ENCODE data around the gene MAD1L1.

MAD1L1 gene

DNA sequence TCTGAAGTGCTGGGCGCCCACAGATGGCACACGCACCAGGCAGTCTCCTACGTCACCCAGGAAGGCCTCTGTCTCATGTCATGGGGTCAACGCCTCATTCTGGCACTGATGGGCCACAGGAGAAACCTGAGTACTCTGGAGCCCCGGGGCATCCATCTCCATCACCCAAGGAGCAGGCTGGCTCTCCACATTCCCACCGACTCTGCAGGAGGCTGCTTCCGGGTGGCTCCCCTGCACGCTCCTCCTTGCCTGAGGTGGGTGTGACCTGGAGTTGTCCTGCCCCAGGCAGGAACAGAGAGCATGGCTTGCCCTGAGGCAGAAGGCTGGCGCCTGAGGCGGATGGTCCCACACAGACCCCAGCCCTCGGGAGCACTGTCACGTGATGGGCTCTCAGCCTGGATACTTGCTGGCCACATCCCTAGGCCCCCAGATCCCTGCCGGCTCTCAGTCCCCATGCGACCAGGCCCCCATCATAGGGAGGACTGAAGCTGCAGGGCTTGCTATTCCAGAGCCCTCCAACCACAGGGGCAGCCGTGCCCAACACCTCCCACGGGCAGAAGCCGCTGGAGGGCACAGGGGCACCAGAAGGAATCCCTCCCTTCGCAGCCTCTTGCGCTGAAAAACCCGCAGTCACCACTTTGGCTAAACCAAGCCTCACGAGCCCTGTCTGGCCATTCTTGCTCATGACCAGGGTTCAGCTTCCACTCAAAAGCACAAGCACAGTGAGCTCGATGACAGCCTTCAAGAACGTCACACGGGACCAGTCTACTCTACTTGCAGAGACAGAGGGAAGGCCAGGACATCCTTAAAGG lies 80.7 kb downstream of the MAD1L1 start:
- DNase-seq, result no peak

DNA sequence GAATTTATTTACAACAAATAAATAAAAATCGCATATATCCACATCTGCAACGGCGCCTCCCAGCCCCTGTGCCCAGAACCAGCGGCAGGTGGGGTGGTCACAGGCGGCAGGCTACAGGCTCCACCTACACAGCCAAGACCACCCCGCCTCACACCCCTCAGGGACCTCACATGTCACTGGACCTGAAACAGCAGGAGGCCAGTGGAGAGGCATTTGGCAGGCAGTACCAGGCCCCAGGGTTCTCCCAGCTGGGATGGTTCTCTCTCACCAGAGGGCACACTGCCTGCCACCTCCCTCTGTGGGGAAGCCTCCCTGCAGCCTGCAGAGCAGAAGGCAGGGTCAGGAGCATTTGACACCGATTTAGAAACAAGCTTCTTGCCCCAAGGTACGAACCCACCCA lies 81.5 kb downstream of the MAD1L1 start:
- no peak for DNase-seq

DNA sequence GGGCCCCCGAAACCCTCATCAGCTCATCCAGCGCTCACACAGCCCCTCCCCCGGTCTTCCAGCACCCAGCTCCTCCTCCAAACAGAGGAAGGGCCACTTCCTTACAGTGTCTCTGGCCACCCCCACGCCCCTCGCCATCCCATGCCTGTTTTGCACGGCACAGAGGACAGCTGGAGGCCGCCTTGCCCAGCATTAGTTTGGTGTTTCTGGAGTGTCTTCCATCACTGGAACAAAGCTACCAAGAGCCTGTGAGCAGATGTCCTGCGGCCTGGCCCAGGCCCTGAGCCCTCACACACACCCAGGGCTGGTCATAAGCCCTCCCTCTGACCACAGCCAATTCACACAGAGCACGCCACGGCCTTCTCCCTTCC lies 82.3 kb downstream of the MAD1L1 start:
- DNase-seq, result no peak

DNA sequence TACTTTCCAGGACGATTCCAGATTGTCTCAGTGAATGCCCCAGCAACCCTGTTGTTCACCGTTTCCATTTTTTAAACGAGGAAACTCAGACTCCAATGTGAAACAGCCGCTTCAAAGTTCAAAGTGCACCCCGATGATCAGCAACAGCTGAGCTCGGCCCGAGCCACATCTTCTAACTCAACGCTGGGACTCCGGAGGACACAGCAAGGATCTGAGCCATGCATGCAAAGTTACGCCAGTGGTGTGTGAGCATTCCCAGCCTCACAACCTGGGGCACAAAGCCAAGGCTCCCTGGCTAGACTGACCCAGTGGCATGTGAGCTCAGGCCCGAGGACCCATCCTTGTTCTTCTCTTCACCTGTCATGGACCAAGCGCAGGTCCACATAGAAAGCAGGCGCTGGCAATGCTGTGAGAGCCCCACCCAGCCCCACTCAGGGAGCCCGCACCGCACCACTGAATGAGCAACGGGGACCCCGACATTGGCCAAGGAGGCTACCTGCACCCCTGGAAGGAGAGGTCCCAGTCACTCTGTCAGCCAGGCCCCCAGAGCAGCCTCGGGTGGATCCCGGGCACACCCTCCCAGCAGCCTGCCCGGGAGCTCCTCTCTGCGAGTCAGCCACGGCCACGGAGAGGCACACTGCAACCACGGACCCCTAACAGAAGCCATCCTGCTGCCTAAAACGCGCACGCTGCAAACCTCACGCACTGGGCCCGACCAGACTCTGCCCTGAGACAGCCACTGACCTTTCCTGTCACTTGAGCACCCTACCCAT lies 82.9 kb downstream of the MAD1L1 start:
- DNase-seq, result no peak

DNA sequence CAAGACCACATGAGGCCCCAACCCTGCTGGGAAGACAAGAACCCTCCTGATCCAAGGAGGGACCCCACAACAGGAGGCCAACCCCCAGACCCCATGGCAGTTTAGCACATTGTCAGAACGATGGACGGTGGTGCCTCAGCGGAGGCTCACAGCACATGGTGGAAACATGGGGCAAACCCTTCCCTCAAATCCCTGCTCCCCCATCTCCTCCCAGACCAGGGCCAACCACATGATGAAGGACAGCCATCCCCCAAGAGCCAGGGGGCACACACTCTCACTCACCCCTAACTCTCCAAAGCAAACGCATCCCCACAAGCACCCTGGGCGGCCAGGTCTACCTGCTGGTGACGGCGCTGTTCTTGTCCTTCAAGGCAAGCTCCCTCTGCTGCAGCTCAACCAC lies 83.9 kb downstream of the MAD1L1 start:
- DNase-seq, result no peak

DNA sequence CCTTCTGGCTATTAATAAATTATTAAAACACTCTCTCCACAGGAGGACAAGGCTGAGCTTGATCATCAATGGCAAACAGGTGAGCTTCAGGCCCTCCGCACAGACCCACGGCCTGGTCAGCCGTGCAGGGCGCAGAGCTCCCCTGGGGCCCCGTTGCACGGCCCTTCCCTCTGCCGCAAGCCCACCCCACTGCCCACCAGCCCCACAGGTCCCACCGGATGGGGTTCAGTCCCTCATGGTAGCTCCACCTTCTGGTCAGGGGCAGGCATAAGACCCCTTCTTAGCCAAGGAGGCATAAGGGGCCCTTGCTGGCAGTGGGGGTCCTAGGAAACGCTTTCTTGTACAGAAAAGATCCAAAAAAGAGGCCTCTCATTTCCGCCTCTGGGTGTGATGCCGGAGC lies 84.6 kb downstream of the MAD1L1 start:
- DNase-seq, result no peak

DNA sequence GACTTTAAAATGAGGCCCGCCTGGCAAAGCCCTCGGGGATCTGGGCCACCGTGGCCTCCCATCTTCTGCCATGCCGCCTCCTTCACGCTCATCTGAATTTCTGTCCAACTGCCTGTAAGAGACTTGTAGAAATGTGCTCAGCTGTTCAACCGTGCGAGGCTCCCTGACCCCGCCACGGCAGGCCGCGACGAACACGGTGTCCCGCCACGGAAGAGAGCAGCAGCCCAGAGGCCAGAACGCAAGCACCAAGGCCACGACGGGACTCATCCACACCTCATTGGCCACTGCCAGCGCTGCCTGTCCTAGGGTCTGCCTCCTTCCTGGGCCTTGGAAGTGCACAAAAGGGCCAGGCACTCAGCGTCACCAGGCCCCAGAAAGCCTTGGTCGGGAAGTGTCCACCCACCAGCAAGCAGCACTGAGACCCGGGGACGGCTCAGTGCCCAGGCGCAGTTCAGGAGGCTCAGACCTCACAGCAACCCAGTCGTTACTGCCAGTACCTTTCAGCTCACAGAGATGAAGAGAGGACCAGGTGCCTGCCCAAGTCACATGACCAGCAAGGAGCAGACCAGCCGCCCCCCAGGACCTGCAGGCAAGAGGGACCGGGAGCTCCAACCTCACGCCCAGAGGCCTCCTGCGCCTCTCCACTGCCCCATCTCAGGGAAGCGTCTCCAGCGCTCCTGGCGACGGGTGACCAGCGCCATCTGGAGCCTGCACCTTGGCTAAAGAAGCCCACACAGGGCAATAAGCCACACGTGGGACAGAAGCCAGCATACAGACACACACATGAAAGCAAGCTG lies 85.9 kb downstream of the MAD1L1 start:
- DNase-seq, result no peak

DNA sequence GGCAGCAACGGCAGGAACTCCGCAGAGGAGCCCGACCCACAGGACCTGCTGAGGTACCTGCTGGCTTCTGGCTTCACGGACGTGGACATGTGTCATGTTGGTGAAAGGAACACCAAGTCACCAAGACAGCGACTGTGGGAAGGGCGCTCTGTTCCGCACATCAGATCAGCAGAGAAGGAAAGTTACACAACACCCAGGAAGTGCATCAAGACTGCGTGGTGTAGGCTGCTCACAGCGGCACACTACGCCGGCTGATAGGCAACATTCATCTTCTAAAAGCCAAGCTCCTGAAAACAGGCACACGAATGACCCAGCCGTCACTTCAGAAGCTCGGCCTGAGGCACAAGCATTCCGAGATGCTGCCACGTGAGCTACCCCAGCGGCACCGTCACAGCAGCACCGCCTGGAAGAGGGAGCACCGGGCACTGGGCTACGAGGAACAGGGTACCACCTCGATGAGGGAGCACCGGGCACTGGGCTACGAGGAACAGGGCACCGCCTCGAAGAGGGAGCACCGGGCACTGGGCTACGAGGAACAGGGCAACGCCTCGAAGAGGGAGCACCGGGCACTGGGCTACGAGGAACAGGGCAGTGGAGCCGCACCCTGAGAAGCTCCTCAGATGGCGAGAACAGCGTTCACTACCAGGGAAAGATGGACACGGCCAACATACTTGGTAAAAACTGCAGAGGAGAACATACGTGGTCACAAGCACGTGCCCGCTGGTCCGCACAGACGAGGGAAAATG lies 86.7 kb downstream of the MAD1L1 start:
- no peak for DNase-seq

DNA sequence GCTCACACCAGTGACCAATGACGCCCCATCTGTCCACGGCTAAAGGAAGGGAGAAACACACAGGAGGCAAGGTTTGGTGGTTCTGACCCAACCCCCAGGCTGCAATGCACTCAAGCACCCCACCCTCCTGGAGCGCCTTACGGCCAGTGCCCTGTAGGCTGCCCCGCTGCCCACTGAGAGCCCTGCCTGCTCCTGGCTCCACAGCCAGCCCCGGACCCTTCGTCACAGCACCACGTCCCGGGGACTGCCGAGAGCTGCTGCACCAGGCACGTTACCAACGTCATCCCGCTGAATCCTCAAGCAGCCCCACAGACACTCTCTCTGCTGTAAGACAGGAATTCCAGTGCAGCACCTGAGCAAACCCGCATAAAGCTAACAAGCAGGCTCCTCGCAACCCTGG lies 87.8 kb downstream of the MAD1L1 start:
- no peak for DNase-seq

DNA sequence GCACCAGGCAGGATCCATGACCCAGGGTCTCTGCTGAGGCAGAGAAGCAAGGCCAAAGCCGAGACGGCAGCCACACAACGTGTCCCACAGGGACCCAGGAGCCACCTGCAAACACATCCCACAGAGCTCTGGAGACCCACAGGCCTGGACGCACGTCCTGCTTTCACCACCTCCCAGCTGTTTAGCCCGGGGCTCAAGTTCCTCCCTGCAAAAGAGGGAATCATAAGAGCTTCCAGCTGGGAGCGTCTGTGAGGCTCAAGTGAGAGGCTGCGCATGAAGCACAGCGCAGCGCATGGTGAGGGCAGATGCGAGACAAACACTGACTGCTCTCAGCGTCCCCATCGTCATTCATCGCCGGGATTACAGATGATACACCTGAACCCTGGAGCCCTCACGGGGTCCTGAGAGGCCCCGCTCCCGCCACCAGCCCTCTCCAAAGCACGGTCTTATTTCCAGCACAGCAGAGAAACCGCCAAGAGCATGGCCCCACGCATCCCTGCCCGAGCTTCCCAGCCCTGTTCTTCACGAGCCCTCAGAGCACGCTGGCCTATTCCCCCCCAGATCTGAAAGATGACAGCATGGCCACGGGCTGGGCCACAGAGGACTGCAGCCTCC lies 88.7 kb downstream of the MAD1L1 start:
- no peak for DNase-seq

DNA sequence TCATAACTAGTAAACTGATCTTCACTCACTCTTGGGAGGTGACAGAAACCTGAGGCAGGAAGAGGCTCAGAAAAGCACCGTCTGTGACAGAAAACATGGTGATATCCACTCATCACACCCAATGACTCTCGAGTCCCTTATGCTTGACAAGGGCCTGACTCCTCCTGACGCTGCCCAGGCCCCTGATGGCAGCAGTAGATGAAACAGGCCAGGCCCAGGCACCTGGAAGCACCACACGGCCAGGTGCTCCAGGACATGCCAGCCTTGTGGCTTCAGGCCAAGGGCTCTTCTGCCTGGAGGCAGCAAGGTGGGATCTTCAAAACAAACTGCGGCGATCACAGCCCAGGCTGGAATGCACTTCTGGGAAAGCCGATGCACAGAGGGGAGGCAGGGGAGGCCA lies 89.3 kb downstream of the MAD1L1 start:
- DNase-seq, result no peak

DNA sequence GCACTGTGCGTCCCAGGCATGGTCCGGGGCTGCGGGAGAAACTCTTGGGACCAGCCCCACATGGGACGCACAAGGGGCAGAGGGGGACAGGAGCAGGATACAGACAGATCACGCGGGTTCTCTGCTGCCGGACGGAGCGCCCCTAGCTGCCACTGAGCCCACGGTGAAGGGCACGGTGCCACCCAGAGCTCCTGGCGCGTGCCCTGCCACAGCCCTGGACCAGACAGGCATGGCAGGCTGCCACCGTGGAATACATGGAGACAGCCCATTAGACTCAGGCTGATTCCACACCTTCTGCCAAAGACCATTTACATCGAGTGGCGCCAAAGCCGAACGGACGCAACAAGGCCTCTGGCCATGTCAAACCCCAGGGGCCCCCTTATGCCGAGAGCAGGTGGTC lies 90.4 kb downstream of the MAD1L1 start:
- DNase-seq, result no peak

DNA sequence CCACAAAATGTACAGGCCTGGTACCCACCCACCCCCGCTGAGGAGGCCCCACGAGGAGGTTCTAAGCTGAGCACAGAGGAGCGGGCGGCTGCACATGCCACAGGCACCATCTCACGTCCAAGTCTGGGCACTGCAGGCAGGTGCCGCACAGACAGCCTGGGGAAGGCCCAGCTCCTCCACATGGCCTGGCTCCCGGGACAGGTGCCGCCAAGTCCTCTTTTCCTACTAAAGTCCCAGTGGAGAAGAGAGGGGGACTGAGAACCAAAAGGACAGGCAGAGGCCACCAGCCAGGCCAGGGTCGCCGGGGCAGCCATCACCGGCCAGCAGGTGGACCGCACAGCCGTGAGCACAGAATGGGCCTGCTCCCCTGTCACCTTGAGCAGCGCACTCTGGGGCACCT lies 91.1 kb downstream of the MAD1L1 start:
- no peak for DNase-seq

DNA sequence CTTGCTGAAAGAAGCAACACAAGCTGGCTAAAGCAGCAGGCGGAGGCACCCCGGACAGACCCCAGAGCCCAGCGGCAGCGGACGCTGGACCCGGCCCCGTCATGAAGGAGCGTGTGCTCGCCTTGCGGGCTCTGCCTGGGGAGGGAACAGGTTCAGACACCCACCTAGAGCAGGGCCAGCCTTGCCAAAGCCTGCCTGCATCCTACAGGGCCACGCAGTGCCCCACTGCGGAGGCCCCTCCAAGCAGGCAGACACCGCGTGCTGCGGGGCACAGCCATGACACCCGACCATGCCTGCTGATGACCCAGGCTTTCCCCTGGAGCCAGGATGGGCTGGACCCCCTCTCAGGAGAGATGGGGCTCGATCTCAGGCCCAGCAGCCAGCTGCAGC lies 91.7 kb downstream of the MAD1L1 start:
- no peak for DNase-seq

DNA sequence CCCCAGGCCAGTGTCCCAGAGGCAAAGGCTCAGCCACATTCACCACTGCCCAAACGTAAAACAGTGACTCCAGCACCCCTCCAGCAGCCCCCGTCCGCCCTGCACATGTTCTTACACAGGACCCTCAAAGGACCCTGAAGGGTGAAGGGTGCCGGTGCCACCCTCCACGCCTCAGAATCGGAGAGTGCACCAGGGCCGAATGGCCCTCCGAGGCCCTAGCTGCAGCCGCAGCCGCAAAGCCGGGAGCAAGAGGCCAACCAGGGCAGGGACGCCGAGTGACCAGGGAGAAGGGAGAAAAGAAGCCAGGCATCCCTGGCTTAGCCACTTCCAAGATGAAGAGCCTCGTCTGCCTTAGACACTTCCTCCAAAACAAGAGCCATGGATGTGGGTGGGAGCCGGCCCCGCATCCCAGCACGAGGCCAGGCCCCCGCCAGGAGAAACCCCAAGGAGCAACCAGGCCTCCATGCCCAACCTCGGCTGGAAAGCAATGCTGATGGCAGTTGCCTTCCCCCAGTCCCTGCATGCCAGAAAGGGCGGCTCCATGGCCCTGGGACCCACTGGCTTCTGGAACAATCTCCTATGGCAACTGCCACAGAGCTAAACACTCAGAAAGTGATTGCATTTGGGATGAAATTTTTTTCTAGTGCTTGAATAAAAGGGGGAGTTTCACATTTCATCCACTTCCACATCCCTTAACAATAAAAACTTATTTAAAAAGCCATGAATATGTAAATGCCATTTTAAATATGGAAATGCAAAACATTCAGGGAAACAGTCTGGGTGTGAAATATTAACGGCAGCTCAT lies 92.3 kb downstream of the MAD1L1 start:
- DNase-seq, result no peak

DNA sequence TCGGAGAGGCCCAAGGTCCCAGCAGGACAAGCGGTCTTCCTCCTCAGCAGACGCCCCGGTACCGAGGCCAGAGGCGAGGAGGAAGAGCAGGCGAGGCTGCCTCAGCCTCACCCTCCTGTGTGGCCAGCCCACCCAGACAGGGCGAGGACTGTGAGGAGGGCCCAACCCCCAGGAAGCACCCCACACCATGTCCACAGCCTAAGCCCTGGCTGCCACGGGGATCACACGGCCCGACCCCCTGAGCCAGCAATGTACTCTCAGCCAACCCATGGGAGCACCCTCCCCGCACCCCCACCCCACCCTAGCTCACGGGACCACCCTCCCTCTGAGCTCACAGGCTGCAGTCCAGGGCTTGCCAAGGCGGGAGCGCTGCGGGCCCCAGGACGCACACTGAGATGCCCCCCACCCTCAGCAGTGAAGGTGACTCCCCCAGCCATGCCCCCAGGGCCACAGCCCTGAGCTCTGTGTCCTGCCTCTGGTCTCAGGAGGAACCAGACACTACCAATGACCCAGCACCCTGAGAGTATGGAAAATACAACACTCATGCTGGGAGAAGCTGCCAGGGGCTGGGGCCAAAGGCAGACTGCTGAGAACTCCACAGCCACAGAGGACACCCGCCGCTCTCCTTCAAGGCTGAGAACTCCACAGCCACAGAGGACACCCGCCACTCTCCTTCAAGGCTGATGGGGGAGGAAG lies 93.6 kb downstream of the MAD1L1 start:
- no peak for DNase-seq

DNA sequence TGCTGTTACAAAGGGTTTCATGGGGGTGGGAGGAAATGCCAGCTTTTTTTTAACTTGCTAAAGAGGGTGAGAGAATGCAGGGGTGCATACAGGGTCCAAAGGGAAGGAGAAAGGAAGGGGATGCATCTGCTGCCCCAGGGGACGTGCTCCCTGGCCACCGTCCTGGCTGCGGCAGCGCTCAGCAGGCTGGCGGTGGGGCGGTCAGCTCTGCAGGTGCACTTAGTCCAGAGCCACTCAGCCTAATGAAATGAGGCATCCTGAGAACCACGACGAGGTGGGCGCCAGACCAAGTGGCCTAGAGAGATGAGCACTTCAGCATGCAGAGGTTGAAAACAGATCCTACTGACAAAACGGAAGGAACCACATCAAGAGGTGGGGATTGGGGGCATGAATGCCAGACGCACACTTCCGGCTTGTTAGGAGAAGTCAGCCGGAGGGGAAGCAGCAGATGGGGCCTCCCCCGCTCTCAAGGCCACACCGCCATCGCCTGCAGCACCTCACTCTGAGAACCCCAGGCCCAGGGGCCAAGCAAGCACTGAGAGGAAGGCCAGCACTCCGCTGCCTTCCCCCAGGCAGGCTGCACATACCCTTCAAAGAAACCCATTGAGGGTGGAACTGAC lies 94.5 kb downstream of the MAD1L1 start:
- peak; percentile 16 for DNase-seq

DNA sequence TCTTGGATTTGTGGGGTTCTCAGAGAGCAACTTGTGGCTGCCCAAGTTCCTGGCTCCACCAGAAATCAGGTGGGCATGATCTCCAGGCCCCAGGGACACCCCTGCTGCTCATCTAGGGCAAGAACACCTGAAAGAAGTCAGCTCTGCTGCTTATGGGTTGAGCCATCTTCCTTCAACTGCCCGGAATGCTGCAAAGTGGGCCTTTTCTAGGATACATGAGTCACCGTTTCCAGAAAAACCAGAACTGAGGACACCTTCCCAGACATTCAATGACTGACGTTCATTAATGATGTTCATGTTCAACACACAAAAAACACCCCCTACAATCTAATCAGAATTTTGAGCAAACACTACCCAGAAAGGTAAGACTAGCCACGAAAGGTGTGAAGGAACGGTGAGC lies 98.0 kb downstream of the MAD1L1 start:
- DNase-seq, result no peak

DNA sequence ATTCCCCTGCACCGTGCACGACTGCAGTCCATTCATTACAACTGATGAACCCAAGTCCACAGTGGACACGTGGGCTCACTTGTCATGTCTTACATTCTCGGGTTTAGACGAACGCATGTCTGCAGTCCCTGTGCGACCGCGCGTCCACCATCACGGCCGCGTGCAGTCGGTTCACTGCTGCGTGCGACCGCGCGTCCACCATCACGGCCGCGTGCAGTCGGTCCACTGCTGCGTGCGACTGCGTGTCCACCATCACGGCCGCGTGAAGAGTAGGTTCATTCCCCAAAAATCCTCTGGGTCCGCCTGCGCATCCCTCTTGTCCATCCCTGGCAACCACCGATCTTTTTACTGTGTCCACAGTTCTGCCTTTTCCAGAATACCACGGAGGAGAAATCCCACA lies 100.5 kb downstream of the MAD1L1 start:
- DNase-seq, result no peak

DNA sequence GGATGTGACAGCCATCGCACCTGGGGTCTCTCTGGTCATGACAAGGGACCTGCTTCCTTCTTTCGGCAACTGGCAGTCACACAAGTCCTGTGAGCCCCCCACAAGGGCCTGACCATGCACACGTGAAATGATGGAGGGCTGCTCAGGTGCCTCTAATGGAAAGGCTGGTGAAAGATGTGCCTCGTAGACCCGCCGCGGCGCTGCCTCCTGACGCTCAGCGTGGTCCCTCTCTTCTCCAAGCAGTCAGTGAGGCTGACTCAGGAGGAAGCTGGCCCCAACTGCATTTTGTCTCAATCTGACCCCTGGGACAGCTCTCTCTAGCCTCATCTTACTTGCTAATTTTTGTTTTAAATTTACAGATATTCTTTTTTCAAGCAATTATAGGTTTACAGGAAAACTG lies 100.9 kb downstream of the MAD1L1 start:
- DNase-seq, result no peak

DNA sequence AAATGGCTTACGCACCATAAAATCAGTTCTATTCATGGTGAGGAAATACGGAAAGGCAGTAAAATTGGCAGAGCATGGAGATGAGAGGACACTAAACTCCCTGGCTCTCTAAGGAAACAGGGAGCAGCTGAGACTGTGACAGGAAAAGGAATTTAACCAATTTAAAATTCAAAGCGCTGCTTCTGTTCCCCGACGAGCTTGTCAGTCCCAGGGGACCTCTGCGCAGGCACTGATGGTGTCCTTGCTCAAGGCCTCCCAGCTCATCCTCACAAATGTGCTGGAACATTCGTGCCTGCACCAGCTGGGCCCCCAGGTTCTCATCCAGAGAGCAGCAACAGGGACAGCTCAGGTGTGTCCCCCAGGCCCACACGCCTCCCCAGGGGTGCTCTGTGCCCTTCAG lies 101.4 kb downstream of the MAD1L1 start:
- no peak for DNase-seq

Measured in fibroblast of skin of right biceps (primary cell).